ENCODE results near the gene TAF6L. TPM values are rescaled to one million over a fixed set of nuclear protein-coding genes. Genes with fewer than 3 reads are reported as not detected.

Gene TAF6L
- total and polyA plus RNA-seq, 9 of the 15 experiments (the other 6 are each of a cell fraction or from before 2014, with no cell fraction given) = 0.04 to 45.5 (median 20.8) TPM

- no peak for TF ChIP-seq MBD1 (CRISPR knock-in tag; IDR thresholded peaks at IDR 0.05)
- TF ChIP-seq ZBTB9 (CRISPR knock-in tag; IDR thresholded peaks at IDR 0.05) = no peak
- TF ChIP-seq ZFP1 (CRISPR knock-in tag; IDR thresholded peaks at IDR 0.05) = no peak
- 0 out of 2 replicates have a peak, but pooled peaks have one; percentile 61 for TF ChIP-seq FOXJ2 (tag; IDR thresholded peaks at IDR 0.05)
- no peak for TF ChIP-seq CEBPZ (IDR thresholded peaks at IDR 0.05; ENCODE audit: borderline replicate concordance, low read depth, low read length)
- peak; percentile 68 for TF ChIP-seq SP1 (CRISPR knock-in tag; IDR thresholded peaks at IDR 0.05)
- TF ChIP-seq ZNF263 (CRISPR knock-in tag; IDR thresholded peaks at IDR 0.05; ENCODE audit: borderline replicate concordance) = 0 out of 2 replicates have a peak, but pooled peaks have one; percentile 3
- no peak; a peak in 1 of 4 replicates for TF ChIP-seq TBL1XR1 (IDR thresholded peaks at IDR 0.05; ENCODE audit: low read length in 2 of 2)
- no peak for TF ChIP-seq HLTF (IDR thresholded peaks at IDR 0.05)
- TF ChIP-seq MYBL2 (IDR thresholded peaks at IDR 0.05; ENCODE audit: low read depth) = no peak; the same call in 1 of the 2 replicates
- no peak for TF ChIP-seq MYBL2 (CRISPR knock-in tag; IDR thresholded peaks at IDR 0.05; ENCODE audit: borderline replicate concordance)
- no peak for TF ChIP-seq FUS (optimal IDR thresholded peaks at IDR 0.05; ENCODE audit: low read depth, low read length)
- peak; percentile 70 for TF ChIP-seq EGR1 (conservative IDR thresholded peaks at IDR 0.05)
- TF ChIP-seq MNT (conservative IDR thresholded peaks at IDR 0.05) = peak; percentile 57 to 76; a peak in 3 of 4 replicates
- peak in 1 of 2 experiments; percentile 37; a peak in 1 of 4 replicates for TF ChIP-seq RCOR1 (IDR thresholded peaks at IDR 0.05; ENCODE audit: borderline replicate concordance in 1 of 2, low read depth in 2 of 2, low read length in 2 of 2)
- TF ChIP-seq NRF1 (conservative IDR thresholded peaks at IDR 0.05 in 1 of 2, IDR thresholded peaks at IDR 0.05 in 1 of 2) = no peak
- TF ChIP-seq ARHGAP35 (IDR thresholded peaks at IDR 0.05; ENCODE audit: partially characterized antibody) = no peak
- TF ChIP-seq NELFE (IDR thresholded peaks at IDR 0.05; ENCODE audit: insufficient read depth, insufficient read length) = no peak
Observed at GRCh38 chr11:62728171-62728988, 42.8 kb upstream of the TAF6L start, which contains the start of gene TTC9C (continued).
